ENCODE data around the gene RAB27B.

DNA sequence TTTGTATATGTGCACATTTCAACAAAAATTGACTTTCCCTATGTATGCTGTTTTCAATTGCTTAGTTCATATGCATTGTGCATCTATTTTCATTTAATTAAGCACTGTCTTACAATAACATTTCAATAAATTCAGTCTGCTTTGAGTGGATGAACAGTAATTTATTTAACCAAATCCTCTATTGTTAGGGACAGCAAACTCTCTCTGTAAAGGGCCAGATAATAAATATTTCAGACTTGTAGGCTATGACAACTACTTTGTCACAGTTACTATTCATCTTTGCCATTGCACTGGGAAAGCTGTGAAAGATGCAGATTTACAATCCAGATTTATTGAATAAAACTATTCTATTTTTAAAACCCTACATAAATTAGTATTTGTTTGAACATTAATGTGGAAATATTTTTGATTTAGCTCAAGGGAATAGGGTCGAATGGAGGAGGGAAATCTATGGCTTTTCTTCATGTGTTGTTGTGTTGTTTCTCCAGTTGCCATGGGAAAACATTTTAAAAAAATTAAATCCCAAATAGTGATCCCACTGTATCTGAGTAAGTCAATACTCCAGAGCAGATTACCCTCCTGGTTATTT lies 14.2 kb upstream of the RAB27B start:
- TF ChIP-seq, protein P1, sequence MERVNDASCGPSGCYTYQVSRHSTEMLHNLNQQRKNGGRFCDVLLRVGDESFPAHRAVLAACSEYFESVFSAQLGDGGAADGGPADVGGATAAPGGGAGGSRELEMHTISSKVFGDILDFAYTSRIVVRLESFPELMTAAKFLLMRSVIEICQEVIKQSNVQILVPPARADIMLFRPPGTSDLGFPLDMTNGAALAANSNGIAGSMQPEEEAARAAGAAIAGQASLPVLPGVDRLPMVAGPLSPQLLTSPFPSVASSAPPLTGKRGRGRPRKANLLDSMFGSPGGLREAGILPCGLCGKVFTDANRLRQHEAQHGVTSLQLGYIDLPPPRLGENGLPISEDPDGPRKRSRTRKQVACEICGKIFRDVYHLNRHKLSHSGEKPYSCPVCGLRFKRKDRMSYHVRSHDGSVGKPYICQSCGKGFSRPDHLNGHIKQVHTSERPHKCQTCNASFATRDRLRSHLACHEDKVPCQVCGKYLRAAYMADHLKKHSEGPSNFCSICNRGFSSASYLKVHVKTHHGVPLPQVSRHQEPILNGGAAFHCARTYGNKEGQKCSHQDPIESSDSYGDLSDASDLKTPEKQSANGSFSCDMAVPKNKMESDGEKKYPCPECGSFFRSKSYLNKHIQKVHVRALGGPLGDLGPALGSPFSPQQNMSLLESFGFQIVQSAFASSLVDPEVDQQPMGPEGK (CRISPR knock-in tag; IDR thresholded peaks at IDR 0.05; ENCODE audit: borderline replicate concordance), result no peak
- no peak for TF ChIP-seq CSDC2 (CRISPR knock-in tag; IDR thresholded peaks at IDR 0.05)
- TF ChIP-seq ZFP30 (CRISPR knock-in tag; IDR thresholded peaks at IDR 0.05), result no peak
- no peak for TF ChIP-seq SNAI2 (CRISPR knock-in tag; IDR thresholded peaks at IDR 0.05)
- TF ChIP-seq GLIS3 (CRISPR knock-in tag; IDR thresholded peaks at IDR 0.05), result no peak
- no peak for TF ChIP-seq CSRNP3 (CRISPR knock-in tag; IDR thresholded peaks at IDR 0.05)
- TF ChIP-seq RARB (CRISPR knock-in tag; IDR thresholded peaks at IDR 0.05), result no peak
- no peak for TF ChIP-seq OSR1 (CRISPR knock-in tag; IDR thresholded peaks at IDR 0.05)
- TF ChIP-seq ARNTL (CRISPR knock-in tag; IDR thresholded peaks at IDR 0.05; ENCODE audit: borderline replicate concordance, low read depth), result no peak
- TF ChIP-seq TSHZ2 (CRISPR knock-in tag; IDR thresholded peaks at IDR 0.05), result no peak
- TF ChIP-seq ISL1 (CRISPR knock-in tag; IDR thresholded peaks at IDR 0.05), result no peak

Measured in SK-N-SH treated with all-trans-retinoic acid at 6 μM for 48 hours (cell line).